SU-DHL-6 (cell line): ENCODE results near the gene LRATD1.

ENCODE experiments used
- EZH2phosphoT487 ChIP-seq: fragments of 200-600 bp; sonication (generic), shearing (Covaris generic); conservative IDR thresholded peaks from 2 replicates; pipeline ENCODE4 v1.6.1; 2018; ENCODE audit warnings: mild to moderate bottlenecking, antibody characterized with exemption, low read length, moderate library complexity, mixed read lengths
- TF ChIP-seq, protein P1 (sequence below): fragments of 200-600 bp; sonication (generic); IDR thresholded peaks from one replicate; pipeline ENCODE4 v1.5.1; 2017; ENCODE audit warnings: antibody characterized with exemption, mild to moderate bottlenecking, low read length, moderate library complexity; ENCODE audit not compliant: insufficient read depth, poor library complexity, severe bottlenecking

- TF ChIP-seq, protein P1, sequence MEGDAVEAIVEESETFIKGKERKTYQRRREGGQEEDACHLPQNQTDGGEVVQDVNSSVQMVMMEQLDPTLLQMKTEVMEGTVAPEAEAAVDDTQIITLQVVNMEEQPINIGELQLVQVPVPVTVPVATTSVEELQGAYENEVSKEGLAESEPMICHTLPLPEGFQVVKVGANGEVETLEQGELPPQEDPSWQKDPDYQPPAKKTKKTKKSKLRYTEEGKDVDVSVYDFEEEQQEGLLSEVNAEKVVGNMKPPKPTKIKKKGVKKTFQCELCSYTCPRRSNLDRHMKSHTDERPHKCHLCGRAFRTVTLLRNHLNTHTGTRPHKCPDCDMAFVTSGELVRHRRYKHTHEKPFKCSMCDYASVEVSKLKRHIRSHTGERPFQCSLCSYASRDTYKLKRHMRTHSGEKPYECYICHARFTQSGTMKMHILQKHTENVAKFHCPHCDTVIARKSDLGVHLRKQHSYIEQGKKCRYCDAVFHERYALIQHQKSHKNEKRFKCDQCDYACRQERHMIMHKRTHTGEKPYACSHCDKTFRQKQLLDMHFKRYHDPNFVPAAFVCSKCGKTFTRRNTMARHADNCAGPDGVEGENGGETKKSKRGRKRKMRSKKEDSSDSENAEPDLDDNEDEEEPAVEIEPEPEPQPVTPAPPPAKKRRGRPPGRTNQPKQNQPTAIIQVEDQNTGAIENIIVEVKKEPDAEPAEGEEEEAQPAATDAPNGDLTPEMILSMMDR, result no peak
- TF ChIP-seq EZH2phosphoT487, result no peak
These were observed 2.2 kb downstream of the LRATD1 start for GRCh38 chr2:14634489-14635390.
